Measurements from ENCODE around the gene SCN5A. TPM values are rescaled to one million over a fixed set of nuclear protein-coding genes. Genes with fewer than 3 reads are reported as not detected.

Gene SCN5A
- total RNA-seq, 4 donors from 2014 or later = 0.42 to 1.3 (median 0.77) TPM

DNA sequence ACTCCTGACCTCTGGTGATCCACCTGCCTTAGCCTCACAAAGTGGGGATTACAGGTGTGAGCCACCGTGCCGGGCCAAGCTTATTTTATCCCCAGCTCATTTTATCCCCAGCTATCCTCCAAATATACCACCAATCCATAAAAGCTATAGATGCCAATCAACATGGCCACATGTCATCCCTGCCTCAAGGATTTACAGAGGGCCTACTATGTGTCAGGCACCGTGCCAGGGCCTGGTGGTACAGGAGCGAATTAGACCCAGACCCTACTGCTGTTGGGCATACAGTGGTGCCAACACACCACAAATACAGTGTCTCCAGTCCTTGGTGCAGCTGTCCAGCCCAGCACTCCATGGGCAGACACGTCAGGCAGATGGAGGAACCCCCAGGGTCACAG, 73.4 kb downstream of the SCN5A start:
- WGBS = 92% methylated on average over 5 of the region's 5 CpGs

DNA sequence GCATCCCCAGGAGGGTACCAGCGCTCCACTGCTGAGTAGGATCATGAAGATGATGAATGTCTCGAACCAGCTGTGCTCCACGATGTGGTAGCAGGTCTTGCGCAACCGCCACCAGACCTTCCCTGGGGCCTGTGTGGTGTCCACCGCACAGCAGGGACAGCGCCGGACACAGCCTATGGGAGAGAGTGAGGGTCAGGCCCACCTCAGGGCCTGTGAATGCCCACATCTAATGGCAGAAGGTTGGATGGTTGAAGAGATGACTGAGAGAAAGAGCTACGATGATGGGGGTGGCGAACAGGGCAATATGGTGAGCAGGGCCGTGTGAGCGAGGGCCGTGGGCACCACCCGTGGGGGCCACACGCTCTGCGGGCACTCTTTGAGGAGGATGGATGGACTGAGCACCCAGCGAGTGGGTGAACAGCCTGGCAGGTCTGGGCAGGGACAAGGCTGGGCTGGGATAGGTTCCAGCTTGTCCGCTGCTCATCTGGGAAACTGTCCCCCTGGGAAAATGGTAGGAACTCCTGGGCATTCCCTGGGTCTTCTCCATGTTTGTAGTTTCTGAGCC, 74.1 kb downstream of the SCN5A start:
- intact Hi-C loops (cut with DNase I) = no loop called here
- 88% methylated on average over 17 of the region's 18 CpGs for WGBS
- H3K27me3 ChIP-seq = no peaks in the 10 kb centered on the region
- TF ChIP-seq EP300 (IDR thresholded peaks at IDR 0.05) (no peak), POLR2A (IDR thresholded peaks at IDR 0.05; ENCODE audit: low read depth) (no peak), POLR2AphosphoS5 (IDR thresholded peaks at IDR 0.05) (no peak)
- TF ChIP-seq, protein P1, sequence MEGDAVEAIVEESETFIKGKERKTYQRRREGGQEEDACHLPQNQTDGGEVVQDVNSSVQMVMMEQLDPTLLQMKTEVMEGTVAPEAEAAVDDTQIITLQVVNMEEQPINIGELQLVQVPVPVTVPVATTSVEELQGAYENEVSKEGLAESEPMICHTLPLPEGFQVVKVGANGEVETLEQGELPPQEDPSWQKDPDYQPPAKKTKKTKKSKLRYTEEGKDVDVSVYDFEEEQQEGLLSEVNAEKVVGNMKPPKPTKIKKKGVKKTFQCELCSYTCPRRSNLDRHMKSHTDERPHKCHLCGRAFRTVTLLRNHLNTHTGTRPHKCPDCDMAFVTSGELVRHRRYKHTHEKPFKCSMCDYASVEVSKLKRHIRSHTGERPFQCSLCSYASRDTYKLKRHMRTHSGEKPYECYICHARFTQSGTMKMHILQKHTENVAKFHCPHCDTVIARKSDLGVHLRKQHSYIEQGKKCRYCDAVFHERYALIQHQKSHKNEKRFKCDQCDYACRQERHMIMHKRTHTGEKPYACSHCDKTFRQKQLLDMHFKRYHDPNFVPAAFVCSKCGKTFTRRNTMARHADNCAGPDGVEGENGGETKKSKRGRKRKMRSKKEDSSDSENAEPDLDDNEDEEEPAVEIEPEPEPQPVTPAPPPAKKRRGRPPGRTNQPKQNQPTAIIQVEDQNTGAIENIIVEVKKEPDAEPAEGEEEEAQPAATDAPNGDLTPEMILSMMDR (IDR thresholded peaks at IDR 0.05) = no peak
- H3K36me3 ChIP-seq = peaks cover 0 to 27% (median 0%) of the 10 kb centered on the region in 4 donors
- no peak overlapping the region for H3K27ac ChIP-seq (replicated peaks in 1 of 4)
- no peak overlapping the region for H3K4me3 ChIP-seq
- peaks cover 0 to 17% (median 16%) of the 10 kb centered on the region in 4 donors for H3K9me3 ChIP-seq
- H3K4me1 ChIP-seq = peaks cover 0 to 16% (median 0%) of the 10 kb centered on the region in 4 donors
- peak; percentile 78 for DNase-seq (ENCODE audit: extremely low spot score)

More for the DNA sequence above, 73.4 kb downstream of the SCN5A start:
- intact Hi-C loops (cut with DNase I) = no loop called here
- Histone ChIP-seq H3K4me1 (peaks cover 0 to 24% (median 0%) of the 10 kb centered on the region in 4 donors), H3K4me3 (no peak overlapping the region), H3K27me3 (no peaks in the 10 kb centered on the region), H3K9me3 (peaks cover 0 to 17% (median 14%) of the 10 kb centered on the region in 4 donors), H3K27ac (replicated peaks in 1 of 4) (no peak overlapping the region), H3K36me3 (peaks cover 0 to 27% (median 0%) of the 10 kb centered on the region in 4 donors)
- DNase-seq (ENCODE audit: extremely low spot score) = no peak
- TF ChIP-seq POLR2AphosphoS5 (IDR thresholded peaks at IDR 0.05) (no peak), EP300 (IDR thresholded peaks at IDR 0.05) (no peak), POLR2A (IDR thresholded peaks at IDR 0.05; ENCODE audit: low read depth) (no peak)
- TF ChIP-seq, protein P1 (IDR thresholded peaks at IDR 0.05) = no peak

DNA sequence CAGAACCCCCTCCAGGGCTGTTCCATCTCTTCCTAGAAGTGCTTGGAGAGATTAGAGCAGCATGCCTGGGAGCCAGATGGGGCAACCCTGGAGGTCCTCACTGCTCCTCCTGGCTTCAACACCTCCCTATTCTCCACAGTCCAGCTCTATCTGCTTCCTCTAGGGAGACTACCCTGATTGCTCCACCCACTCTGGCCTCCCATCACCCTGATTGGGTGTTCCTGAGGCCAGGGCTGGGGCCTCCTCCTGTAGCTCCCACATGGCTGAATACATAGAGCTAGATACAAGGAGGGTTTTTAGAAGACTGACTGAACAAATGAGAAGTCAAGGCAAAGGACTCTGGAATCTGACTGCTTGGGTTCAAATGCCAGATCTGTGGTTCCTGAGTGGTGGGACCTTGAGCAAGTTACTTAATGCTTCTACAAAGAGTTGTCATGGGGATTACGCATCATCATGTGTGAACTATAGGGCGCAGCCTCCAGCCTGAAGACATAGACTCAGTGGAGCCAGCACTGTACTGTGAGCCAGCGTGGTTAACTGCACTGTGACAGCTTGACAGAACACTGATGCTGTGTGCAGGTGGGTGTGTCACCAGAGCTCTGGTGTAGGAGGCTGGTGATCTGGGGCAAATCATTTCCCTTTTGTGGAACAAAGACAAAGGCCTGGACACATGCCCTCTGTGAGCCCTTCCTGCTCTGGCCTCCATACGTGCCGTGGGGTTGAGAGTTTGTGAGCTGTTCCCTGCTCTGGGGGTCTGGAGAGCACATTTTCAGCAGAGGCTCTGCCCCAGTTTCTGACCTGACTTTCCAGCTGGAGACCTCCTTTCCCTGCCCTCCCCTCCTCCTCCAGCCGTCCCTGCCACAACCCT, 74.8 kb downstream of the SCN5A start:
- no peak overlapping the region for H3K27ac ChIP-seq (replicated peaks in 1 of 4)
- intact Hi-C loops (cut with DNase I) = no loop called here
- 75% methylated on average over 6 of the region's 6 CpGs for WGBS

DNA sequence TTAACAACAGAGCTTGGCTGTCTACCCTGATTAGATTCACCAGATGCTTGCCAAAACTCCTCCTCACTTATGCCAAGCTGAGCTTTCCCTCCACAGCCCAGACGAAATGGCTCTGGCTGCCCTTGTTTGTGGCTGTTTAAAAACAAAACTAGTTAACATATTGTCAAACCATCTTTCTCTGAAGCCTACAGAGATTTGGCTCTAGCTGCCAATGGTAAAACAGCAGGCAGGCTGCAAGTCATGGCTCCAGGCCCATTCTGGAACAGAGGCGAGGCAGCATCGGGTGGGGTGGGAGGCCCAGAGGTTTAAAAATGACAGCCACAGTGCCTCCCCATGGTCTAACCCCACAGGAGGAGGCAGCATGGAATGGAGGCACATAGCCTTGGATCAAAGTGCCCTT, 75.9 kb downstream of the SCN5A start:
- DNase-seq (ENCODE audit: extremely low spot score) = peak; percentile 77
- TF ChIP-seq POLR2A (IDR thresholded peaks at IDR 0.05; ENCODE audit: low read depth) = no peak
- no peak for TF ChIP-seq EP300 (IDR thresholded peaks at IDR 0.05)
- TF ChIP-seq, protein P1 (IDR thresholded peaks at IDR 0.05) = no peak
- TF ChIP-seq POLR2AphosphoS5 (IDR thresholded peaks at IDR 0.05) = no peak
- Histone ChIP-seq H3K27ac (replicated peaks in 1 of 4) (no peak overlapping the region), H3K4me3 (no peak overlapping the region), H3K27me3 (no peaks in the 10 kb centered on the region), H3K9me3 (peaks cover 0 to 17% (median 16%) of the 10 kb centered on the region in 4 donors), H3K36me3 (peaks cover 0 to 27% (median 0%) of the 10 kb centered on the region in 4 donors), H3K4me1 (peaks cover 0 to 4% (median 0%) of the 10 kb centered on the region in 4 donors)
- WGBS = 73% methylated on average over 1 of the region's 3 CpGs
- intact Hi-C loops (cut with DNase I) = no loop called here

More for the DNA sequence above, 74.8 kb downstream of the SCN5A start:
- H3K27me3 ChIP-seq = no peaks in the 10 kb centered on the region
- H3K36me3 ChIP-seq = peaks cover 0 to 27% (median 0%) of the 10 kb centered on the region in 4 donors
- H3K9me3 ChIP-seq = peaks cover 0 to 17% (median 16%) of the 10 kb centered on the region in 4 donors
- TF ChIP-seq, protein P1 (IDR thresholded peaks at IDR 0.05) = no peak
- no peak for TF ChIP-seq EP300 (IDR thresholded peaks at IDR 0.05)
- TF ChIP-seq POLR2A (IDR thresholded peaks at IDR 0.05; ENCODE audit: low read depth) = no peak
- no peak for TF ChIP-seq POLR2AphosphoS5 (IDR thresholded peaks at IDR 0.05)
- H3K4me1 ChIP-seq = peaks cover 0 to 12% (median 0%) of the 10 kb centered on the region in 4 donors
- no peak overlapping the region for H3K4me3 ChIP-seq
- DNase-seq (ENCODE audit: extremely low spot score) = peak; percentile 70
